ENCODE results near the gene AK4.
"Not testable (repeated sequence)": the region's sequence is repeated elsewhere in the genome, so short reads cannot be mapped to it uniquely, and the experiment has no call there.

Gene AK4

GRCh38 chr1:65233782-65234181, 85.8 kb downstream of the AK4 start:
- Histone ChIP-seq H3K36me3 (replicated peaks) (no peaks in the 10 kb centered on the region), H3K27ac (no peak overlapping the region), H3K4me3 (ENCODE audit: low read depth, low read length) (no peak overlapping the region), H3K27me3 (replicated peaks) (no peaks in the 10 kb centered on the region)
- no peak for TF ChIP-seq CTCF (IDR thresholded peaks at IDR 0.05; ENCODE audit: low read depth, low read length, missing control alignments)
- no peak for DNase-seq
- in situ Hi-C loops (cut with HindIII; ENCODE audit: low pct_ligation_motif_present, low sequenced_read_pairs) = no loop called here

- no peak overlapping the region for H3K27ac ChIP-seq
- peak; percentile 56 for TF ChIP-seq CTCF (IDR thresholded peaks at IDR 0.05; ENCODE audit: low read depth, low read length, missing control alignments)
- H3K27me3 ChIP-seq (replicated peaks) = no peaks in the 10 kb centered on the region
- no peak overlapping the region for H3K4me3 ChIP-seq (ENCODE audit: low read depth, low read length)
- no peak for DNase-seq
- in situ Hi-C loops (cut with HindIII; ENCODE audit: low pct_ligation_motif_present, low sequenced_read_pairs) = no loop called here
- no peaks in the 10 kb centered on the region for H3K36me3 ChIP-seq (replicated peaks)
Observed at GRCh38 chr1:65235867-65236805, 88.1 kb downstream of the AK4 start.

DNA sequence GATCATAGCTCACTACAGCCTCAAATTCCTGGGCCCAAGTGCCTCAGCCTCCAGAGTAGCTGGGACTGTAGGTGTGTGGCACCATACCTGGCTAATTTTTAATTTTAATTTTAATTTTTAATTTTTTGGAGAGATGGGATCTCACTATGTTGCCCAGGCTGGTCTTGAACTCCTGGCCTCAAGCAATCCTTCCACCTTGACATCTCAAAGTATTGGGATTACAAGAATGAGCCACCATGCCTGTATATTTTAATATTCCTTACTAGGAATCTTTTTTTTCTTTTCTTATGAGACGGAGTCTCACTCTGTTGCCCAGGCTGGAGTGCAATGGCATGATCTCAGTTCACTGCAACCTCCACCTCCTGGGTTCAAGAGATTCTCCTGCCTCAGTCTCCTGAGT, 89.1 kb downstream of the AK4 start:
- DNase-seq; in situ Hi-C loops (cut with HindIII; ENCODE audit: low pct_ligation_motif_present, low sequenced_read_pairs); H3K27ac ChIP-seq; H3K36me3 ChIP-seq (replicated peaks); H3K27me3 ChIP-seq (replicated peaks); H3K4me3 ChIP-seq (ENCODE audit: low read depth, low read length): not testable (repeated sequence)

DNA sequence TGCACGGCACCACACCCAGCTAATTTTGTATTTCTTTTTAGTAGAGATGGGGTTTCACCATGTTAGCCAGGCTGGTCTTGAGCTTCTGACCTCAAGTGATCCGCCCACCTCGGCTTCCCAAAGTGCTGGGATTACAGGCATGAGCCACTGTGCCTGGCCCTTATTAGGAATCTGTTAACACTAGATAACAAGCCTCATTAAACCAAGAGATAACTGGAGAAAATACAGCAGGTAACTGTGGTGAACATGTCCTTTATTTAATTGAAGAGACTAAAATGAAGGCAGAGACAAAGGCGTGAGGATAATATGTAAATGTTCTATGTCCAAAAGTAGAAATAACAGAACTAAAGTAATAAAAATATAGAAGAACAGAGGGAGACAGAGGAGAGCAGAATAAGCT, 89.5 kb downstream of the AK4 start:
- DNase-seq = no peak
- Histone ChIP-seq H3K27me3 (replicated peaks) (no peaks in the 10 kb centered on the region), H3K27ac (no peak overlapping the region), H3K36me3 (replicated peaks) (no peaks in the 10 kb centered on the region), H3K4me3 (ENCODE audit: low read depth, low read length) (no peak overlapping the region)
- in situ Hi-C loops (cut with HindIII; ENCODE audit: low pct_ligation_motif_present, low sequenced_read_pairs) = no loop called here
- no peak for TF ChIP-seq CTCF (IDR thresholded peaks at IDR 0.05; ENCODE audit: low read depth, low read length, missing control alignments)

GRCh38 chr1:65238010-65238409, 90.0 kb downstream of the AK4 start:
- H3K27ac ChIP-seq = no peak overlapping the region
- no peaks in the 10 kb centered on the region for H3K36me3 ChIP-seq (replicated peaks)
- DNase-seq = no peak
- no peaks in the 10 kb centered on the region for H3K27me3 ChIP-seq (replicated peaks)
- H3K4me3 ChIP-seq (ENCODE audit: low read depth, low read length) = no peak overlapping the region
- TF ChIP-seq CTCF (IDR thresholded peaks at IDR 0.05; ENCODE audit: low read depth, low read length, missing control alignments) = no peak
- in situ Hi-C loops (cut with HindIII; ENCODE audit: low pct_ligation_motif_present, low sequenced_read_pairs) = no loop called here

DNA sequence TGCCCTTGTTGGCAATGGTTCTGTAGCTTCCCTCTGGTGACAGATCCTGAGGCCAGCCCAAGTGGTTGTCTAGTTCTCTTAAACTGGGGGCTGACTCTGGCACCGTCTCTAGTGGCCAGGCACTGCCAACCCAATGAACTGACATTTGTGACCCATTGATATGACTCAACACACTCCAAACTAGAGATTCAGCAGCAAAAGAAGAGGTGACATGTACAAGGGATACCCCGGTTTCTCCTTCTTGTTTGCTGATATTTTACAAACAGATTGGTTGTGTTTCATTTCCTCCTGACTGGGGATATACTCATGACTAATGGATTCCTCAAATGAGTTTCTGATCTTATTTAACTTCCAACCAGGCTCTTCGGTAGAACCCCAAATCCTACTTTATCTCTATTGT, 95.5 kb downstream of the AK4 start:
- TF ChIP-seq CTCF (IDR thresholded peaks at IDR 0.05; ENCODE audit: low read depth, low read length, missing control alignments) = no peak

More for the DNA sequence above, 95.5 kb downstream of the AK4 start:
- H3K4me3 ChIP-seq (ENCODE audit: low read depth, low read length) = no peak overlapping the region
- no peak overlapping the region for H3K27ac ChIP-seq
- H3K36me3 ChIP-seq (replicated peaks) = no peaks in the 10 kb centered on the region
- H3K27me3 ChIP-seq (replicated peaks) = no peaks in the 10 kb centered on the region
- in situ Hi-C loops (cut with HindIII; ENCODE audit: low pct_ligation_motif_present, low sequenced_read_pairs) = no loop called here
- DNase-seq = no peak
